Spleen (tissue), 7 donors: ENCODE results near the gene USP24.

ENCODE experiments used
- CTCF ChIP-seq, 11 experiments: fragments of 200-600 bp in 7 of 11; fragments of 450-650 bp in 4 of 11; sonication (generic) in 4 of 11; IDR thresholded peaks in 8 of 11; conservative IDR thresholded peaks in 3 of 11; 1 replicate in 7 of 11; 2 replicates in 4 of 11; pipeline versions ENCODE4 v1.4.0 to v1.8.0; 2016 to 2021; ENCODE audit warnings: antibody characterized with exemption in 11 of 11, inconsistent platforms in 4 of 11, mild to moderate bottlenecking in 1 of 11
- POLR2A ChIP-seq, 3 donors: fragments of 450-650 bp; IDR thresholded peaks; one replicate each; pipeline ENCODE4 v1.5.1; 2017; ENCODE audit warnings: antibody characterized with exemption in 3 of 3, mild to moderate bottlenecking in 1 of 3
- POLR2AphosphoS5 ChIP-seq, 3 donors: sonication (generic); formaldehyde crosslinking; IDR thresholded peaks; one replicate each; pipeline ENCODE4 v1.5.1; 2017; ENCODE audit warnings: antibody characterized with exemption in 3 of 3
- donor health status: DM: no; HTN: no; CAD: no; lungs with moderate emphysema.
- donor health status: DM: no; HTN: no; CAD: no.
- donor health status: DM: no; HTN: no; CAD: no.

DNA sequence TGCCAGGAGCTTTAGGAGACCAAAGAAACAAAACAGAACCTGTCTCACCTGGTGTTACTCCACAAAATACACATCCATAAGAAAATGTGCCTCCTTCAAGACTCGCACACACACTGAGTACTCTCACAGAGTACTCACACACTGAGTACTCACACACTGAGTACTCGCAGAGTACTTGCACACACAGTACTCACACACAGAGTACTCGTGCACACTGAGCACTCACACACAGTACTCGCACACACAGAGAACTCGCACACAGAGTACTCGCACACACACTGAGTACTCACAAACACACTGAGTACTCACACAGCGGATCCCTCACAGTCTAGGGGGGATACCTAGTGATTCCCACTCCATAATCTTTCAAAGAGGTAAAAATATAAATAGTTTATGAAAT lies 135.5 kb downstream of the USP24 start:
- TF ChIP-seq CTCF (IDR thresholded peaks at IDR 0.05 in 8 of 11, conservative IDR thresholded peaks at IDR 0.05 in 3 of 11) (no peak), POLR2A (IDR thresholded peaks at IDR 0.05) (no peak), POLR2AphosphoS5 (IDR thresholded peaks at IDR 0.05) (no peak)
